H54 (cell line): ENCODE data around the gene MIR17HG.
"Not testable (repeated sequence)": the region's sequence is repeated elsewhere in the genome, so short reads cannot be mapped to it uniquely, and the experiment has no call there.

Source experiments
- DNase-seq: peaks from one replicate; pipeline ENCODE4 v3.0.0; 2011; ENCODE audit warnings: low spot score, mixed read lengths; ENCODE audit not compliant: insufficient read length
- FAIRE-seq: peaks from 3 replicates; lab custom pipeline; 2011; peaks lifted over from hg19 to GRCh38; lab: Jason Lieb, UNC
- POLR2A ChIP-seq: IDR thresholded peaks from 2 replicates; pipeline ENCODE4 v1.6.1; 2011; ENCODE audit warnings: low read depth, mild to moderate bottlenecking, low read length

Gene MIR17HG

DNA sequence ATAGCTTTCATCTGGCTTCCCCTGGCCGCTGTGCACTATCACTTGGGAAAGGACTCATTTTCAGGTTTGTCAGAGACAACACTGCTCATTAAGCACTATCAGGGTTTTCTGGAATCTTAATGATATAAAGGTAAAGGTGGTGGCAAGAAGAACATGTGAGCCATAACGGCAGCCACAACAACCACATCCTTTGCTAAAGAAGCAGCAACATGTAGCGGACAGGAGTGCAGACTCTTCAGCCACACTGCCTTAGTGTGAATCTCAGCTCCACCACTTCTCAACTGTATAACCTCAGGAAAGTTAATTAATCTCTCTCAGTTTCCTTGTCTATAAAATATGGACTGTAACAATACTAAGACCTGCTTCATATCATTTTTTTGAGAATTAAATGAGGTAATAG lies 24.1 kb upstream of the MIR17HG start:
- no peak for TF ChIP-seq POLR2A
- FAIRE-seq (no peak), DNase-seq (no peak)

DNA sequence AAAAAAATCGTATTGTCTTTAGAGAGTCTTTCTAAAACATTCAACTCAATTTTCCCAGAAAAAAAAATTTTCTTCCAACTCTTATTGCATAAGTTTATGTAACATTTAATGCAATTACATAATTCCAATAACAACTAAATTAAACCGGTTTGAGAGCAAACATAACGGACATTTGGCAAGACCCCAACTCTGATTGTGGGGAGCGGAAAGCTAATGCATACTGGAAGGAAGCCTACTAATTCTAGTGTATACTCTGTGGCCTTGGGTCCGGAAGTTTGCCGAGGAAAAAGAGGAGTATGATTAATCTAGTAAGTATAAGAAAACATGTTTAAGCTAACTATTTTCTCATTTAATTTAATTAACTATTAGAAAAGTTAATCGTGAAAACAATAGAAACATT lies 21.3 kb upstream of the MIR17HG start:
- DNase-seq (no peak), FAIRE-seq (no peak)
- no peak for TF ChIP-seq POLR2A

DNA sequence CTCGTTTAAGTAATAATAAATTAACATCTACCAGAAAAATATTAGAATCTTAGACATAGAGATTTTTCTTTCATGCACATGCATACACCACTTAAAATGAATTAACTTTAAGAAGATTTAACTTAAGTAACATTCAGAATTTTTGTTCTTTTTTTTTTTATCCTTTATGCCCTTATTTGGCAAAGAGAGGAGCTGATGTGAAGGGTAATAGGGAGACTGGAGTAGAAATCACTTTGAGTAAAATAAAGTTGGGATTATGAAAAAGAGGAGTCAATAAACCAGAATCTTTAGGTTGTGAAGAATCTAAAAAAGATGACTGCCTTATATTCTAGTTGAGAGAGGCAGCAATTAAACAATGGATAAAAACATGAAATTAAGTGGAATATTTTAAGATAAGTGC lies 18.8 kb upstream of the MIR17HG start:
- DNase-seq (no peak), FAIRE-seq (no peak)
- no peak for TF ChIP-seq POLR2A

DNA sequence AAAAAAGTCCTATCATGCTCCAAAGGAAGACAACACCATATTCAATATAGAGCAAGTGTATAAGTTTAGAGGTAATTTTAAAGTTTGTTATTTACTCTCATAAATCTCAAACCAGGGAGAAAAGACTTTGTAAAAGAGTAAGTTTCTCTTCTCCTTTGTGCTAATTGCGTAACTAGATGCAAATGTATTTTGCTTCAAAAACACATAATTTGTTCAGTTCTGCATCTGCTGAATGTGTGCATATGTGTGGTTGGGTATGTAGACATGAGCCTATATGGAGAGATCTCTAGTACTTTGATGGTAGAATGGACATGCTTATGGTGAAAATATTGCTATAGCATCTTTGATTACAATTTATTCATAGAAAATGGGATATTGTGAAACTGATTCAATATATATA lies 17.8 kb upstream of the MIR17HG start:
- FAIRE-seq (no peak), DNase-seq (no peak)
- TF ChIP-seq POLR2A, result no peak

DNA sequence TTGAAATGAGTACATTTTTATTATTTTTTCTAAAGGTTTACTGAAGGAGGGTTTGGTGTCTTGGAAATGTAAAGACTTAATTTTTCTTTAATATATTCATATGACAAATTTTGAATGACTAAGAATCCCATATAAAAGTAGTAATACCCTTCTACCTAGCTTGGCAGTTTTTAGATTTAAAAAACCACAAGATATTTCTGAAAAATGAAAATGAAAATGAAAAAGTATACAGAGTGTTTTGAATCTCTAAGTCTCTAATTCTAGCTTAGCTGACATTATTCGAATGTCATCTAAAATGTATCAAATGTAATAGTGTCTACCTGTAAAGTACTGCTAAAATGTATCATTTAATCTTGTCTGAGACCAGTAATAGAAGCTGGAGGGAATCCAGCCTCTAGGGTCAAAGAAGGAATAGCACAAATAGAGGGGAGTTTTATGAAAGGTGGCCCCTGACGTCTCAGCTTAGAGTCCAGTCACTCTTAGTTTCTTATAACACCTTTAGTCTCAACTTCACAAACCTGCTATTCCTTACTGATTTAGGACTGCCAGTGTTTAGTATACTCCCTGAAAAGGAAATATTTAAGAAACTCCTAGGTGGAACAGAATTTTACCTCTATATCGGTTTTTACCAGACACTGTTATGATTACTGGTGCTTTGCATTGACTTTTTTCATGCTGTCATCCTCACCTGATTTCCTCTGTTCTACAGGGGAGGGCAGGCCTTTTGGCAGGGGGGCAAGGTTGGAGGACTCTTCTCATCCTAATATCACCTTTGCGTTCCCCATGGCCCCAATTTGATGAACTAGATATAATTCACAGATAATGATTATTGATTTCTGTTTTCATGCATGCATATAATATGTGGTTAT lies 16.2 kb upstream of the MIR17HG start:
- no peak for FAIRE-seq

DNA sequence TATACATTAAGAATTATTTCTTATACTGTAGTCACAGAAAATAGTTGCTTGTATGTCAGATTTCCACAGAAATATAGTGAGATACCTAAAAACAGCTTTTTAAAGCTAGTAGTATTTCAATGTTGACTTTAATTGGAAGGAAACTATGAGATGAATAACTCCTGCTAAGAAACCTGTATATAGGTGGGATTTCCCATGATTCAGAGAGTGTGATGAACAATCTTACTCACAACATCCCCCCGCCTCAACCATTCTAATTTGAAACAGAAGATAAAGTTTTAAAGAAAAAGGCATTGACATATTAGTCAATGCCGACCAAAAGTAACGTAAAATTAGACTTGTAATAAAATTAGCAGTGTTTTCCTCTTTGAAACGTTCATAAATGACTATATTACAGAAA lies 1.4 kb upstream of the MIR17HG start:
- FAIRE-seq (peak; percentile 33), DNase-seq (no peak)
- no peak for TF ChIP-seq POLR2A

More for the DNA sequence above, 16.2 kb upstream of the MIR17HG start:
- no peak for TF ChIP-seq POLR2A
- DNase-seq, result no peak

DNA sequence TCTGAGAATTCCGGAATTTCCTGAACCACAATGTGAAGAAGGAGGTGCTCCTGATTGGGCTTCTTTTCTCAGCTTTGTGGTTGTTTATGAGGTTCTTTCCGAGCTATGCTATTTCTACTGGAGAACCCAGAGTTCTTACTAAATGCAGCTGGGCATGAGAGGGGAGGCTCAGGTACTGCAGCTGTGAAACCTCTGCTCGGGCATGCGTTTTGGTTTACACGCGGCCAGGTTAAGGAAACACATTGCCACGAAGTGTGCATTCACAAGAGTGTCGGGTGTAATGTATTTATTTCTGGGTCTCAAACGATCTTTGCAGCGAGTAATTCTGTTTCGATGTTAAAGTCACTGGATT lies 661 bp upstream of the MIR17HG start:
- DNase-seq (no peak), FAIRE-seq (peak; percentile 62)
- TF ChIP-seq POLR2A, result no peak

DNA sequence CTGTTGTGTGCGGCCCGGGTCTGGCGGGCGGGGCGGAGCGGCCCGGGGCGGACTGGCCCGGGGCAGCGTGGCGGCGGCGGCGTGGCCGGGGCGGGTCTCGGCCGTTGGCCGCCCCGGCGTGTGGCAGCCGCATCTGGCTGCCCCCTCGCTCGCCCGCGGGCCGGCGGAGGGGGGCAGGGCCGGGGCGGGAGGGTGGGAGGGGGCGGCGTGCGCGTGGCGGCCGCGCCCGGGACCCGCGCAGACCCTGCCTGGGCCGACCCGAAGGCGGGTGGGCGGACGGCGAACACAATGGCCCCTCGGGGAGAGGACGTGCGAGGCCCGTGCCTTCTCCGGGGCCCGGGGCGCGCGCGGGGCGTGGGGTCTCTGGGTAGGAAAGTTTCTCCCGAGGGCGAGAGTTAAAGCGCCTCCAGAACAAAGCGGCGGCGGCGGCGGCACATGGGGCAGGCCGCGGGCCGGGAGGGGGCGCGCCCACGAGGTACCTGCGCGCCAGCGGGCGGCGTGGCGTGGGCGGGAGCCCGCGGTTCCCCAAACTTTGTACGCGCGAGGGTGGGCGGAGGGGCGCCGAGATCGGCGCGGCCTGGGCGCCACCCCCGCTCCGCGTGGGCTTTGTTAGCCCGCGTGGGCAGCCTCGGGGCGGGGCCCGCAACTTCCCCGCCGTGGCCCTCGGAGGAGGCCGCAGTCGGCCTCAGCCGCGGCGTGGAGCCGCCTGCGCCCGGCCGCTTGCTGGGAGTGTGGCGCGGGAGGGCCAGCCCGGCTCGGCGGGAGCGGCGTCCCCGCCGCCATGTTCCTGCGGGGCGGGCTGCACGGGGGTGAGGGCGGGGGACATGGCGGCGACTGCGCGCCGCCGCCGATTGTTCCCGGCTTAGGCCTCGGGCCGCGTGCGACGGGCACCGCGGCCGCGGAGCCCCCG lies 764 bp downstream of the MIR17HG start:
- no peak for FAIRE-seq

DNA sequence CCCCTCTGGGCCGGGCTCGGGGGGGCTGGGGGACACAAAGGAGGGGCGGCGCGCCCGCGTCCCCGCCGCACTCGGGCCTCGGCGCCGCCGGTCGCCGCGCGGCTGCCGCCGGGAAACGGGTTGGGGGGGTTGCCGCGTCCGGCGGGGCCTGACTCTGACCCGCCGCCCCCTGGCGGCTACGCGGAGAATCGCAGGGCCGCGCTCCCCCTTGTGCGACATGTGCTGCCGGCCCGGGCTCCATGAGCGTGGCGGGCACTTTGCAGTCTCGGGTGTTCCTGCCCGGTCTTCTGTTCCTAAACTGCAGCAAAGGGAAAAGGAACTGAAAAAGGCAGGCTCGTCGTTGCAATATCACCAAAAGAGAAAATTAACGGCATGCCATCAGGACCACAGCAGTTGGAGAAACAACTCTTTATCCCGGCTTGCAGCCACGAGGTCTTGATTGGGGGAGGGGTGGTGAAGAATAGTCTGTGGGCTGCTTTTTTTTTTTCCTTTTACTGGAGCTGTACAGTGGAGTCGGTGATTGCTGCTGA lies 1.5 kb downstream of the MIR17HG start:
- FAIRE-seq, result peak; percentile 80
- peak; percentile 38 for TF ChIP-seq POLR2A
- peak; percentile 80 for DNase-seq

More for the DNA sequence above, 764 bp downstream of the MIR17HG start:
- peak; percentile 66 for DNase-seq
- no peak for TF ChIP-seq POLR2A

DNA sequence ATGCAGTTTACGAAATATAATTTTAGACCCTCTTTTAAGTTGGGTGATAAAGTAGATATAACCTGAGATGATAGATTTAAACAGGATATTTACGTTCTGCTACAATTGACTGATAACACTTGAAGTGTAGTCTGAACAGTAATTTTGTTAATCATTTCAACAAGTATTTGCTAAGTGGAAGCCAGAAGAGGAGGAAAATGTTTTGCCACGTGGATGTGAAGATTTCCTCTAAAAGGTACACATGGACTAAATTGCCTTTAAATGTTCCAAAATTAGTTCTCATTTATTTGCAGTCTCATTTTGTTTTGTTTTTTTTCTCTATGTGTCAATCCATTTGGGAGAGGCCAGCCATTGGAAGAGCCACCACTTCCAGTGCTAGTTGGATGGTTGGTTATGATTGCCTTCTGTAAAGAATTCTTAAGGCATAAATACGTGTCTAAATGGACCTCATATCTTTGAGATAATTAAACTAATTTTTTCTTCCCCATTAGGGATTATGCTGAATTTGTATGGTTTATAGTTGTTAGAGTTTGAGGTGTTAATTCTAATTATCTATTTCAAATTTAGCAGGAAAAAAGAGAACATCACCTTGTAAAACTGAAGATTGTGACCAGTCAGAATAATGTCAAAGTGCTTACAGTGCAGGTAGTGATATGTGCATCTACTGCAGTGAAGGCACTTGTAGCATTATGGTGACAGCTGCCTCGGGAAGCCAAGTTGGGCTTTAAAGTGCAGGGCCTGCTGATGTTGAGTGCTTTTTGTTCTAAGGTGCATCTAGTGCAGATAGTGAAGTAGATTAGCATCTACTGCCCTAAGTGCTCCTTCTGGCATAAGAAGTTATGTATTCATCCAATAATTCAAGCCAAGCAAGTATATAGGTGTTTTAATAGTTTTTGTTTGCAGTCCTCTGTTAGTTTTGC lies 2.8 kb downstream of the MIR17HG start:
- DNase-seq (no peak), FAIRE-seq (peak; percentile 64)
- no peak for TF ChIP-seq POLR2A

DNA sequence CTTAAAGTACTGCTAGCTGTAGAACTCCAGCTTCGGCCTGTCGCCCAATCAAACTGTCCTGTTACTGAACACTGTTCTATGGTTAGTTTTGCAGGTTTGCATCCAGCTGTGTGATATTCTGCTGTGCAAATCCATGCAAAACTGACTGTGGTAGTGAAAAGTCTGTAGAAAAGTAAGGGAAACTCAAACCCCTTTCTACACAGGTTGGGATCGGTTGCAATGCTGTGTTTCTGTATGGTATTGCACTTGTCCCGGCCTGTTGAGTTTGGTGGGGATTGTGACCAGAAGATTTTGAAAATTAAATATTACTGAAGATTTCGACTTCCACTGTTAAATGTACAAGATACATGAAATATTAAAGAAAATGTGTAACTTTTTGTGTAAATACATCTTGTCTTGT lies 3.6 kb downstream of the MIR17HG start:
- FAIRE-seq (peak; percentile 78), DNase-seq (no peak)
- no peak for TF ChIP-seq POLR2A

DNA sequence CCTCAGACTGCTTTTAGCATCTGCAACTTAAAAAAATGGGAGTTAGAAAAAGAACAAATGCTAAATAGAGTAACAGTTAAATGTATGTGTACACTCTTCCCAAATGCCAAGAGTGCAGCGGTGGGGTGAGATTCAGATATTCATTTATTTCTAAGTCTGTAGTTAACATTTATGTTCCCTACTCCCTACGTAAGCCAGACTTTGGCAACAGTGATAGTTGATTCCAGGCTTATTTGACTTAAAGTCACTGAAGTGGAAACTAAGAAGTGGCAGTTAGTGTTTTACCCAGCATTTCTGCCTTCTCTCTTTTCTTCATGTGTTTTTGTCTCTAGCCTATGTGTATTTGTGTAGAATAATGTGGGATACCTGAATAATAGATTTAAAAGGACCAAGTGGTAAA lies 4.5 kb downstream of the MIR17HG start:
- FAIRE-seq (peak; percentile 38), DNase-seq (no peak)
- no peak for TF ChIP-seq POLR2A

DNA sequence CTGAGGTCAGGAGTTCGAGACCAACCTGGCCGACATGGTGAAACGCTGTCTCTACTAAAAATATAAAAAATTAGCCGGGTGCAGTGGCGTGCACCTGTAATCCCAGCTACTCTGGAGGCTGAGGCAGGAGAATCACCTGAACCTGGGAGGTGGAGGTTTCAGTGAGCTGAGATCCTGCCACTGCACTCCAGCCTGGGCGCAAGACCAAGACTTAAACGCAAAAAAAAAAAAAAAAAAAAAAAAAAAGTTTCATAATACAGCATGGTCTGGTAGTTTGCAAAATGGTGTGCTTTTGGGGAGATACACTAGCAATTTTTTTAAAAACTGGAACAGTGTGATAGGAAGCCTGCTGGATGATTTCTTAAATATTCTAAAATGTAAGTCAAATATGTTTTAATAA lies 5.4 kb downstream of the MIR17HG start:
- FAIRE-seq, DNase-seq: not testable (repeated sequence)
